Fibroblast of mammary gland (primary cell): Measurements from ENCODE around the gene KCNT1.

ENCODE experiments used
- DNase-seq: peaks from one replicate; pipeline ENCODE4 v3.0.0-alpha.2; 2010; ENCODE audit warnings: low read depth
- H3K4me3 ChIP-seq: 2 replicates; pipeline ENCODE4 v1.5.1; 2011; ENCODE audit warnings: low read depth, mild to moderate bottlenecking, low read length, moderate library complexity; ENCODE audit not compliant: control insufficient read depth
- CTCF ChIP-seq: conservative IDR thresholded peaks from 2 replicates; pipeline ENCODE4 v1.5.1; 2011; ENCODE audit warnings: low read depth, low read length, inconsistent platforms; ENCODE audit not compliant: control insufficient read depth, insufficient read depth

Gene KCNT1

GRCh38 chr9:135815830-135816650 is 114.1 kb downstream of the KCNT1 start:
- no peak for DNase-seq
- no peak for TF ChIP-seq CTCF
- no peak overlapping the region for H3K4me3 ChIP-seq

- TF ChIP-seq CTCF = no peak
- H3K4me3 ChIP-seq = no peak overlapping the region
- no peak for DNase-seq
These were observed 114.6 kb downstream of the KCNT1 start for GRCh38 chr9:135816651-135816970.

GRCh38 chr9:135817951-135818717 is 116.1 kb downstream of the KCNT1 start:
- no peak for DNase-seq
- TF ChIP-seq CTCF = no peak
- no peak overlapping the region for H3K4me3 ChIP-seq

GRCh38 chr9:135818718-135819475 is 116.9 kb downstream of the KCNT1 start:
- no peak for DNase-seq
- no peak for TF ChIP-seq CTCF
- H3K4me3 ChIP-seq = no peak overlapping the region

GRCh38 chr9:135819905-135820304 is 117.9 kb downstream of the KCNT1 start:
- H3K4me3 ChIP-seq = no peak overlapping the region
- TF ChIP-seq CTCF = no peak
- DNase-seq = no peak

- H3K4me3 ChIP-seq = no peak overlapping the region
- no peak for DNase-seq
- no peak for TF ChIP-seq CTCF
These were observed 118.7 kb downstream of the KCNT1 start for GRCh38 chr9:135820661-135821060.
